ENCODE results near the gene TMC8.

- TF ChIP-seq CTCF (IDR thresholded peaks at IDR 0.05; ENCODE audit: poor library complexity, severe bottlenecking) (no peak), EP300 (conservative IDR thresholded peaks at IDR 0.05; ENCODE audit: poor library complexity, severe bottlenecking) (no peak), POLR2AphosphoS5 (IDR thresholded peaks at IDR 0.05) (no peak), MXI1 (conservative IDR thresholded peaks at IDR 0.05; ENCODE audit: poor library complexity, severe bottlenecking) (no peak), TAF1 (IDR thresholded peaks at IDR 0.05; ENCODE audit: low read depth) (no peak), EZH2 (IDR thresholded peaks at IDR 0.05; ENCODE audit: borderline replicate concordance, insufficient read depth, low read length, poor library complexity, severe bottlenecking) (no peak)
Observed at GRCh38 chr17:78168903-78169793, 38.6 kb downstream of the TMC8 start.

Measured in neural cell (in vitro differentiated cells).